Naive B cell (primary cell): ENCODE measurements around the gene IGIP. TPM values are rescaled to one million over a fixed set of nuclear protein-coding genes. Genes with fewer than 3 reads are reported as not detected.

ENCODE experiments used
- ATAC-seq, 2 donors: fragments of 150-1000 bp; cut with Tn5 transposase; 2 replicates each; pipeline ENCODE4 v1.10.0; 2021; ENCODE audit warnings: low read depth in 2 of 2, mild to moderate bottlenecking in 2 of 2, moderate library complexity in 2 of 2
- DNase-seq: peaks from one replicate; pipeline ENCODE4 v3.0.0; 2022
- H3K27ac Mint-ChIP-seq, 6 donors: one replicate each; pipeline ENCODE4 v1.8.0; 2020 to 2022; ENCODE audit warnings: mild to moderate bottlenecking in 6 of 6, mixed read lengths in 6 of 6, moderate library complexity in 5 of 6, inconsistent platforms in 2 of 6
- H3K27me3 Mint-ChIP-seq, 3 donors: one replicate each; pipeline ENCODE4 v1.8.0; 2021 to 2022; ENCODE audit warnings: mixed read lengths in 3 of 3, mild to moderate bottlenecking in 1 of 3
- H3K36me3 Mint-ChIP-seq, 2 donors: one replicate each; pipeline ENCODE4 v1.8.0; 2020 to 2022; ENCODE audit warnings: mixed read lengths in 2 of 2, inconsistent platforms in 1 of 2, mild to moderate bottlenecking in 1 of 2
- H3K4me1 Mint-ChIP-seq, 3 donors: one replicate each; pipeline ENCODE4 v1.8.0; 2020 to 2022; ENCODE audit warnings: mixed read lengths in 3 of 3, inconsistent platforms in 1 of 3, mild to moderate bottlenecking in 1 of 3, moderate library complexity in 1 of 3
- H3K4me3 Mint-ChIP-seq, 8 donors: one replicate each; pipeline ENCODE4 v1.8.0; 2020 to 2022; ENCODE audit warnings: mild to moderate bottlenecking in 8 of 8, mixed read lengths in 8 of 8, moderate library complexity in 8 of 8, inconsistent platforms in 2 of 8
- H3K9me3 Mint-ChIP-seq, 7 donors: one replicate each; pipeline ENCODE4 v1.8.0; 2020 to 2022; ENCODE audit warnings: mixed read lengths in 7 of 7, mild to moderate bottlenecking in 5 of 7, inconsistent platforms in 2 of 7, moderate library complexity in 1 of 7
- polyA plus RNA-seq, 6 donors: library from polyadenylated mRNA; unstranded; fragments of 300-500 nt; fragmentation: Illumina TruSeq; gene quantifications; one replicate each; pipeline ENCODE4 v1.2.3, GENCODE V29; 2021; ENCODE audit warnings: low read depth in 6 of 6

Gene IGIP
- polyA plus RNA-seq, 6 donors from 2014 or later: 0.09 to 0.46 (median 0.18) TPM; not detected in 1

- Mint-ChIP-seq H3K36me3 (no peaks in the 10 kb centered on the region), H3K4me3 (no peak overlapping the region), H3K9me3 (no peaks in the 10 kb centered on the region), H3K4me1 (peaks cover 26 to 38% (median 28%) of the 10 kb centered on the region in 3 donors), H3K27me3 (no peaks in the 10 kb centered on the region), H3K27ac (peak overlapping the region in 2 of 6 donors; percentile 4 to 31)
- ATAC-seq: no peak
- DNase-seq: no peak
Measured at GRCh38 chr5:140134277-140134935, 8.7 kb downstream of the IGIP start.

DNA sequence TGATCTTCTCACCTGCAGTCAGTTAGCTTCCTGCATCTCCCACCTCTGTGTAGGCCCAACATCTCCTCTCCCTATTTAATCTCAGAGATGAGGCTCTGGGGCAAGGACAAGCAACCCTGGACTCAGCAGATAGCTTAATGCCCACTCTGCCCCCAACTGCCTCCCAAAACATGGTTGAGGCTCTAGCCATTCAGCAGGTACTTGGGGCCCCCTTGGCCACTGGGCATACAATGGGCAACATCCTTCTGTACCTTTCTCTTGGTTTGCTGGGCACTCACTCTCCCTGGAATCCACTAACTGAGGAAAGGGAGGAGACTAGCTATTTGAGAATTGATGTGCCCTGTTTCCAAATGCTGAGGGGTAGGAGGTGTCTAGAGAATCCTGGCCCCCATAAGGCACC is 9.4 kb downstream of the IGIP start:
- Mint-ChIP-seq H3K4me3 (no peak overlapping the region), H3K27me3 (no peaks in the 10 kb centered on the region), H3K4me1 (peaks cover 29 to 38% (median 32%) of the 10 kb centered on the region in 3 donors), H3K9me3 (no peaks in the 10 kb centered on the region), H3K36me3 (no peaks in the 10 kb centered on the region), H3K27ac (peak overlapping the region in 1 of 6 donors; percentile 49)
- ATAC-seq (no peak), DNase-seq (no peak)

DNA sequence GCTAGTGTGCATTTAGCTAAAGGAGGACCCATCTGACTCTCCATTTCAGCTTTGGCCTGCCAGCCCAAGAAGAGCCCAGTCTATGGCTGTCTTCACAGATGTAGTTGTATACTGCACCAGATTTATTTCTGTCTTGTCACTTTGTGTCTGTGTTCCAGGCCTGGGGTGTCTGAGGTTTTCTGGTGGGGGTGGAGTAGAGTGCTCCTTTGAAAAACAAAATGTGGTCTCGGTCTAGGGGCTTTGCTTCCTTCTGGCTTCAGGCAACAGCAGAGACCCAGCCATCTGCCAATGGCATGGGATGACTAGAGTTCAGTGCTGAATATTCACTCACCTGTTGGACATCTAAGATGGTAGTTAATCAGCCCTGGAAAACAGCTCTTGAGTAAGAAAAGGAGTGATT is 10.9 kb downstream of the IGIP start:
- Mint-ChIP-seq H3K4me3 (no peak overlapping the region), H3K27me3 (no peaks in the 10 kb centered on the region), H3K36me3 (no peaks in the 10 kb centered on the region), H3K4me1 (peaks cover 24 to 38% (median 32%) of the 10 kb centered on the region in 3 donors), H3K27ac (no peak overlapping the region), H3K9me3 (no peaks in the 10 kb centered on the region)
- ATAC-seq: no peak
- DNase-seq: no peak

DNA sequence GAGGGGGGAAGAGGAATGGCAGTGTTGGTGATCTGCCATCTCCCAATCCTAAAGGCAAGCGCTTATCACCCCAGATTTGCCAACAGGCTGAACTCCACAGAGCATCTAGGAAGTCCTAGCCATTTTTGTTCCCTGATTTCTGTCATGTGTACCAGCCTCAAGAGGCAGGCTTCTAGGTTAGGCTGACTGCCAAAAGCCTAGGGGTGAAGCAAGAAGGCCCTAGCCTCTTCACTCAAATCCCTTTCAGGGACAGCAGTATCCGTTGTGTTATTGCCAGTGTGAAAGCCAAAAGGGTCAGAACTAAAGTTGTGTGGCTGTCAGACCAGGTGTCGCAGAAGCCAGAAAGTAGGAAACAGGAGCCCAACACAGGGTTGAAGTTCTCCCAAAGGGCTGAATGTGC is 14.7 kb downstream of the IGIP start:
- DNase-seq: no peak
- Mint-ChIP-seq H3K27ac (peak overlapping the region in 1 of 6 donors; percentile 29), H3K9me3 (no peaks in the 10 kb centered on the region), H3K4me1 (peaks cover 22 to 37% (median 25%) of the 10 kb centered on the region in 3 donors), H3K27me3 (peaks cover 7 to 15% (median 13%) of the 10 kb centered on the region in 3 donors), H3K4me3 (no peak overlapping the region), H3K36me3 (no peaks in the 10 kb centered on the region)
- no peak for ATAC-seq

- Mint-ChIP-seq H3K4me3 (no peak overlapping the region), H3K4me1 (peaks cover 27 to 44% (median 28%) of the 10 kb centered on the region in 3 donors), H3K27ac (no peak overlapping the region), H3K36me3 (no peaks in the 10 kb centered on the region), H3K27me3 (peaks cover 11 to 23% (median 13%) of the 10 kb centered on the region in 3 donors), H3K9me3 (no peaks in the 10 kb centered on the region)
- DNase-seq (no peak), ATAC-seq (no peak)
Measured at GRCh38 chr5:140141241-140141640, 15.5 kb downstream of the IGIP start.

DNA sequence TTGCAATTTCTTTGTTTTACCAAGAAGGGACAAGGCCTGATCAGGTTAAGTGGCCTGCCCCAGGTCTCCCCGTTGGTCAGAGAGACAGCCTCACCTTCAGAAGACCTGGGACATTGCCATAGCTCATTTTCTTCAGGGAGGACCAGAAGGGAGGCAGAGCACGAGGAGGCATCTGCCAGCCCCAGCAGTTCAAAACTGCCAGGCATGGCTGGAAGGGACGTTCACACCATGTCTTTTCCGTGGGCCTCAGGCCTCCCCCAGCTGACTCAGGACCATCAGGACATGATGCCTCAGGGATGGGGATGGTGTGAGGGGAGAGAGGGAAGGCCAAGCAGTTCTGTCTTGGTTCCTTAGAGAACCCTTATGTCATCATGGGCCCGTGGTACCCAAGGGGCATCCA is 16.5 kb downstream of the IGIP start:
- ATAC-seq: no peak
- Mint-ChIP-seq H3K27ac (no peak overlapping the region), H3K4me3 (peak overlapping the region in 1 of 8 donors; percentile 51), H3K9me3 (no peaks in the 10 kb centered on the region), H3K36me3 (no peaks in the 10 kb centered on the region), H3K27me3 (peaks cover 13 to 33% (median 21%) of the 10 kb centered on the region in 3 donors), H3K4me1 (peaks cover 31 to 50% (median 31%) of the 10 kb centered on the region in 3 donors)
- no peak for DNase-seq

GRCh38 chr5:140142856-140143255 is 17.1 kb downstream of the IGIP start:
- Mint-ChIP-seq H3K4me3 (peak overlapping the region in 1 of 8 donors; percentile 20), H3K36me3 (no peaks in the 10 kb centered on the region), H3K27me3 (peaks cover 15 to 39% (median 27%) of the 10 kb centered on the region in 3 donors), H3K9me3 (no peaks in the 10 kb centered on the region), H3K4me1 (peaks cover 29 to 50% (median 31%) of the 10 kb centered on the region in 3 donors), H3K27ac (no peak overlapping the region)
- DNase-seq: no peak
- ATAC-seq: no peak

GRCh38 chr5:140143521-140144258 is 18.0 kb downstream of the IGIP start:
- Mint-ChIP-seq H3K27ac (peak overlapping the region in 1 of 6 donors; percentile 66), H3K4me1 (peaks cover 27 to 50% (median 31%) of the 10 kb centered on the region in 3 donors), H3K27me3 (peaks cover 21 to 46% (median 27%) of the 10 kb centered on the region in 3 donors), H3K36me3 (no peaks in the 10 kb centered on the region), H3K9me3 (no peaks in the 10 kb centered on the region), H3K4me3 (peak overlapping the region in 3 of 8 donors; percentile 58 to 87 (median 59))
- ATAC-seq: peak in 1 of 2 donors; percentile 2
- no peak for DNase-seq

DNA sequence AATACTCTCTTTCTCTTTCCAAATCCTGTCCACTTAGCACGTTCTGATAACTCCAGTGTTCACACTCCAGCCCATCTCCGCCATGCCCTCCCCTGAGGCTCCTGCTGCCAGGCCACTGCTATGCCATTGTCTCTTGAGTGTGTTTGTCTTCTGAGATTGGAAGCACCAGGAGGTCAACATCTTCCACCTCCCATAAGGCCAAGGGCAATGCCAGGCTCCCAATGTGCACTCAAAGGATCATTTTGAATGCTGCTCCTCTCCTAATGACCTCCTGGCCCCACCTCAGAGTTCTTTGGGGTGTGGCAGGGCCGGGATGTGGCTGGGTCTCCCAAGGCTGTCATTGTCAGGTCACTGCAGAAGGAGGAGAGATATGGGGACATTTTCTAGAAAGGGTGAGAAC is 19.5 kb downstream of the IGIP start:
- no peak for ATAC-seq
- Mint-ChIP-seq H3K4me3 (peak overlapping the region in 7 of 8 donors; percentile 60 to 80 (median 68)), H3K27ac (peak overlapping the region in 1 of 6 donors; percentile 63), H3K9me3 (no peaks in the 10 kb centered on the region), H3K27me3 (peaks cover 21 to 46% (median 27%) of the 10 kb centered on the region in 3 donors), H3K36me3 (no peaks in the 10 kb centered on the region), H3K4me1 (peaks cover 24 to 43% (median 31%) of the 10 kb centered on the region in 3 donors)
- DNase-seq: no peak

- Mint-ChIP-seq H3K4me1 (peaks cover 19 to 36% (median 31%) of the 10 kb centered on the region in 3 donors), H3K27ac (no peak overlapping the region), H3K27me3 (peaks cover 21 to 46% (median 27%) of the 10 kb centered on the region in 3 donors), H3K9me3 (no peaks in the 10 kb centered on the region), H3K36me3 (no peaks in the 10 kb centered on the region), H3K4me3 (peak overlapping the region in 7 of 8 donors; percentile 60 to 80 (median 68))
- ATAC-seq (peak; percentile 76 to 80), DNase-seq (peak; percentile 59)
Measured at GRCh38 chr5:140145818-140146522, 20.2 kb downstream of the IGIP start.

DNA sequence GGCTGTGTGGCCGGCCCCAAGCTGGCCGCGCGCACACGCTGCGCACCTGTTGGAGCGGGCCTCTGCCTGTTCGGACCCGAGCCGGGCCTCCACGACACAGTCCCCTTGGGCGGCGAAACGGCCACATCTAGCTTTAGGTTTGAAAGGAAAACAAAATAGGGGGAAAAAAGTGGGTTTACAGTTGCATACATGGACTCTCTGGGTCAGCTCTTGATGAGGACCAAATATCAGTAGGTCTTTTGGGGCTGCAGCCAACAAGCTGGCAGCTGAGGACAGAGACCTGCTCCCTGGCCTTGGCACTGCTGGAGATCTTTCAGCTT is 20.7 kb downstream of the IGIP start:
- H3K36me3 Mint-ChIP-seq: no peaks in the 10 kb centered on the region
- ATAC-seq: no peak
- peak overlapping the region in 7 of 8 donors; percentile 21 to 78 (median 65) for H3K4me3 Mint-ChIP-seq
- no peak for DNase-seq
- H3K27me3 Mint-ChIP-seq: peaks cover 21 to 46% (median 27%) of the 10 kb centered on the region in 3 donors
- H3K4me1 Mint-ChIP-seq: peaks cover 19 to 34% (median 31%) of the 10 kb centered on the region in 3 donors
- no peak overlapping the region for H3K27ac Mint-ChIP-seq
- no peaks in the 10 kb centered on the region for H3K9me3 Mint-ChIP-seq

- H3K27ac Mint-ChIP-seq: peak overlapping the region in 1 of 6 donors; percentile 33
- H3K27me3 Mint-ChIP-seq: peaks cover 21 to 46% (median 27%) of the 10 kb centered on the region in 3 donors
- H3K4me1 Mint-ChIP-seq: peaks cover 24 to 36% (median 34%) of the 10 kb centered on the region in 3 donors
- DNase-seq (no peak), ATAC-seq (no peak)
- H3K4me3 Mint-ChIP-seq: peak overlapping the region in 2 of 8 donors; percentile 4 to 69
- no peaks in the 10 kb centered on the region for H3K36me3 Mint-ChIP-seq
- no peaks in the 10 kb centered on the region for H3K9me3 Mint-ChIP-seq
Measured at GRCh38 chr5:140147460-140147859, 21.7 kb downstream of the IGIP start.

GRCh38 chr5:140148508-140148907 is 22.8 kb downstream of the IGIP start:
- Mint-ChIP-seq H3K27me3 (peaks cover 21 to 46% (median 27%) of the 10 kb centered on the region in 3 donors), H3K9me3 (no peaks in the 10 kb centered on the region), H3K27ac (no peak overlapping the region), H3K4me1 (peaks cover 22 to 32% (median 30%) of the 10 kb centered on the region in 3 donors), H3K36me3 (no peaks in the 10 kb centered on the region), H3K4me3 (no peak overlapping the region)
- DNase-seq: no peak
- no peak for ATAC-seq
